GM19438 (cell line): ENCODE results near the gene CACNA1D.

Experiments
- ATAC-seq: cut with Tn5 transposase; IDR thresholded peaks from one replicate; pipeline ENCODE4 v1.9.1; 2021; ENCODE audit warnings: low read depth; ENCODE audit not compliant: unreplicated experiment

Gene CACNA1D

GRCh38 chr3:53675942-53676341 is 181.5 kb downstream of the CACNA1D start:
- no peak for ATAC-seq

DNA sequence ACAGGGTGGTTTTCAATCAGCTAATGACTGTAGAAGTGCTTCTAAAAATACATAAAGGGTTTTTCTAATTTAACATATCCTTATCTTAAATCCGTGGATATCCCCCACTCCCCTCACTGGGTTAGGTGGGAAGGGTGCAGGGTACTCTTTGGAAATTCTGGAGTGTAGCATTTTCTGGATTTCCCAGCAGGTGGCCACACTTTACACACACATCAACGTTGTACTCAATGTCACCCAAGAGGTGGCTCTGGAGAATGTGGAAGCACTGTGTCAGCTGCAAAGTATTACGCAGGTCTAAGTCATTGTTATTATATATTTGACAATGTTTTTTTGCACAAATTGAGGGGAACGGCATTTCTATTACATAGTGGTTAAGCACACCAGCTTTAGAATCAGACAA is 183.0 kb downstream of the CACNA1D start:
- ATAC-seq: no peak

DNA sequence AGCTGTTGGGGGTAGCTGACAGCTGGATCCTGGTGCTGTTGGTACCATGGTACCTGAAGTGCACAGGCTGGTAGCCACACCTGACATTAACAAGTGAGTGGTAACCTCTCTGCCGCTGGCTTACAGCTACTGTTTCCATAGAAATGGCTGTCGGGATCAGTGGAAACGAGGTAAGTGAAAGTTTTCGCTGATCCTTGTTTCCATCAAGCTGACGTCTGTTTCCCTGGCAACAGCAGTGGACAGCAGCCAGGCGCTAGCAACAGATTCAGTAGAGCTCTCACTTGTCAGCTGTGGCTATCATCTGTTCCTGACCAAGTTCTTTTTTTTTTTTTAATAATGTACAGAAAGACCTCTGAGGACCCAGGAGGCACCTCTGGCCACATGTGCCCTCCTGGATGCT is 185.6 kb downstream of the CACNA1D start:
- ATAC-seq: no peak

- ATAC-seq: no peak
Observed at GRCh38 chr3:53682807-53683206, 188.4 kb downstream of the CACNA1D start.

DNA sequence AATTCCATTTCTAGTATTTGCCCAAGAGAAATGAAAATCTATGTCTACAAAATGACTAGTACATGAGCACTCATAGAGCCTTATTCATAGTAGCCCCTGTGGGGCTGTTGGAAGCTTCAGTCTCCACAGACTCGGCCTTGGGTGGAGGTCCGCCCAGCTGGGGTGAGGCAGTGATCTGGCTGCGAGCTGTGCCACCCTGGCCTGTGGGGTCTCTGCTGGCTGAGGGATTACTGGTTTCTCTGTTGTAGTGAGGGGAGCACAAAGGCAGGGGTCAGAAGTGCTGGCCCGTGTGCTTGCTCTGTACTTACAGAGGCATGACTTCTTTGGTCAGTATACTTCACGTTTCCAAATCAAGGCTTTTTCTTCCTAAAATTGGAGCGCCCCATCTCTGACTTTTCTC is 193.7 kb downstream of the CACNA1D start:
- ATAC-seq: no peak

GRCh38 chr3:53688989-53689388 is 194.6 kb downstream of the CACNA1D start:
- ATAC-seq: no peak

DNA sequence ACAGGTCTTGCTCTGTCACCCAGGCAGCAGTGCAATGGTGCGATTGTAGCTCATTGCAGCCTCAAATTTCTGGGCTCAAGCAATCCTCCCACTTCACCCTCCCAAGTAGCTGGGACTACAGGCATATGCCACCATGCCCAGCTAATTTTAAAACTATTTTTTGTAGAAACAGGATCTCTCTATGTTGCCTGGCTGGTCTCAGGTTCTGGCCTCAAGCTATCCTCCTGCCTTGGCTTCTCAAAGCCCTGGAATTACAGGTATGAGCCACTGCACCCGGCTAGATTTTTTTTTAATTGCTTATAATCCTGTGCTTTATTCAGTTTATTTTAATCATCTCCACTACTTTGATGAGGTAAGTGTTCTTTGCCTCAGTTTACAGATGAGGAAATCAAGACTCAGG is 195.3 kb downstream of the CACNA1D start:
- no peak for ATAC-seq

DNA sequence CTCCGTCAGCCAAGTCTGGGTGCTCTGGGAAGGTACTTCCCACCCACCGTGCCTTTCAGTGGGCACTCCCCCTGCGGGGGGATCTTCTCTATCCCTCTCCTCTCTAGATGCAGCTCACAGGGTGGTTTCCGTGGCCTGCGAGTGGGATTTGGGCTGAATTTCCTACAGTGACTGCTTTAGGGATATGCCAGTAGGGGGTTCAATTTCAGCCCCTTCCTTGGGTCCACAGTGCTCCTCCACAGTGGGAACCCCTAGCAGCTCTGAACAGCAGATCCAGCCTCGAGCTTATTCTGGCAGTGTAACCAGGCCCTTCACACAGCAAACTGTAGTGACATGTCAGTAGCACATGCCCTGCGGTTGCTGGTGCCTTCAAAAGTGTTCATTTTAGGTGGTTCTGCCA is 196.1 kb downstream of the CACNA1D start:
- no peak for ATAC-seq

DNA sequence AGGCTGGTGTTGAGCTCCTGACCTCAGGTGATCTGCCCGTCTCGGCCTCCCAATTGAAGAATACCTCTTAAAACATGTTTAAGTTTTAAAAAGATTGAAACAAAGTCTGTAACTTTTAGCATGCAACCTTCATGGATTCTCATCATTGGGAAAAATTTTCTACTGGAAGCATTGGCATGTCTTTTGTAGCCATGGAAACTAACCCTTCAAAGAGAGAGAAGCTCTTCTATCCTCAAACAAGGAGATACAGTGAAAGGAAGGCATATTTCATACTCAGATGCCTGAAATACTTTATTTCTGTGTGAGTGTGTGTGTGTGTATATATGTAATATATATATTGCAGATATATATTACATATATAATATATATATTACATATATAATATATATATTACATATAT is 196.9 kb downstream of the CACNA1D start:
- ATAC-seq: no peak

DNA sequence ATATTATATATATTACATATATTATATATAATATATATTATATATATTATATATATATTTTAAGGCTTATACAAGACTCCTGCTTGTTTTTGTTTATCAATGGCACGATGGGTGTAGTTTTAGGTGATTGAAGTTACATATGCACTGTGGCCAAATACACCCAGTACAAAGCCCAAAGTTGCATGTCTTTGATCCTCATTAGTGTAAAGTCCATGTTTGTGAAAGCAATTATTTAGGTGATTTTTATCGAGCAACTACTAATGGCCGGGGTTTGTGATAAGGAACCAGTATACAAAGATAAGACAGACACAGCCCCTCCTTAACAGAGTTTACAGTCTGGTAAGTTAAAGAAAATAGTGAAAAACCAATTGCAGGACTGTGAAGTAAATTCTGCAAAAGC is 197.5 kb downstream of the CACNA1D start:
- no peak for ATAC-seq

- ATAC-seq: no peak
Observed at GRCh38 chr3:53693451-53693850, 199.0 kb downstream of the CACNA1D start.

- no peak for ATAC-seq
Observed at GRCh38 chr3:53694046-53694445, 199.6 kb downstream of the CACNA1D start.

GRCh38 chr3:53694666-53695323 is 200.4 kb downstream of the CACNA1D start:
- ATAC-seq: no peak

GRCh38 chr3:53695324-53695690 is 200.9 kb downstream of the CACNA1D start:
- ATAC-seq: no peak

GRCh38 chr3:53696401-53697172 is 202.2 kb downstream of the CACNA1D start:
- no peak for ATAC-seq

- ATAC-seq: no peak
Observed at GRCh38 chr3:53700441-53700840, 206.0 kb downstream of the CACNA1D start.

DNA sequence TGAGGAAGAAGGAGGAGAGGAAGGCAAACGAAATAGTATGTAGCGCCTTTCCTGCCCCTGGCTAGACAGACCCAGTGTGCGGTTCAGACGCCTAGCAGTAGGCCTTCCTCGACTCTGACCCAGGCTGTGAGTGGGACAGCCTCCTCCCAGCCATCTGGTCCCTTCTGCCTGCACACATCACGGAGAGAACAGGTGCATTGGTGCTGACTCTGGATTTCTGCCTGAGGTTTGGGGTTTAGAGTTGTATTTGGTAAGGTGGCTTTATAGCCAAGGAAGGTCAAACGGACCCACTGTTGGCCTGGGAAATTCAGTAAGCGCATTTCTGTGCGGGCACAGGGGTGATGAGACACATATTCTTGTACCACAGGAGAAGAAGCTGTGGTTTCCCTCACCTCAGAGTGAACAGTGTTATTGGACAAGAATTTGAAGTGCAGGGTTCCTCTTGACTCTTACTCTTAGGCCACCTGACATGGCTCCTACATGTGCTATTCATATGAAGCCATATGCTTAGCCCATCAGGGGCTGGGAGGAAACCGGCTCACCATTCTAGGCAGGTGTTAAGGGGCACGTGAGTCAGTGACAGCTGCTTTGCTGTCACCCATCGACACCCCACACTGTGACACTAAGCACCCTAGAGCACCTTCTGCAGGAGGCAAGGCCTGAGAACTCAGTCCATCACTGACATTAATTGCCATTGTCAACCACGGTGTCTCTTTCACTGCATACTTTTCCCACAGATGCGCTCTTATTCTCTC is 208.5 kb downstream of the CACNA1D start:
- ATAC-seq: no peak

- no peak for ATAC-seq
Observed at GRCh38 chr3:53703630-53704362, 209.4 kb downstream of the CACNA1D start.

- no peak for ATAC-seq
Observed at GRCh38 chr3:53704363-53704725, 209.9 kb downstream of the CACNA1D start.

- no peak for ATAC-seq
Observed at GRCh38 chr3:53705024-53705745, 210.8 kb downstream of the CACNA1D start.
